NCI-H1694 treated with DMSO at 0.1 percent for 48 hours (cell line): ENCODE data around the gene DHRS11.
A peak's percentile ranks its signal among the peaks of the same experiment; 100 is the strongest.

Experiments used
- DNase-seq: peaks from one replicate; lab custom pipeline; 2025; lab: John Stamatoyannopoulos, UW

The DHRS11 gene

GRCh38 chr17:36614081-36614480 lies 22.4 kb downstream of the DHRS11 start:
- DNase-seq = no peak

DNA sequence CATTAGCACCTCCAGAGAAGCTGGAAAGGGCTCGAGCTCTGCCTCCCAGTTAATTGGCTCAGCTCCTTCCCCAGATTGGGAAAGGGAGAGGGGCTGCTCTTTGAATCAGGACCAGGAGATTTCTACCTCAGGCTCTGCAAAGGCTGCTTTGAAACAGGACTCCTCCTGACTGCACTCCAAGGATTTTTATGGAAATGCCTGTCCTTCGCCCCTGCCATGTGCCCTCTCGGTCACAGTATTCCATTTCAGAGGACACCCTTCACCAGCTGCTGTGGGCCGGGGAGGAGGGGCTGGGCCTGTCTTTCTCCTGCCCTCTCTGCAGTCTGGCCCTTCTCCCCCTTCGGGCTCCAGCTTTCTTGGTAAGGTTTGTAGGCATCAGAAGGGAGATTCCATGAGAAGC lies 23.3 kb downstream of the DHRS11 start:
- no peak for DNase-seq

DNA sequence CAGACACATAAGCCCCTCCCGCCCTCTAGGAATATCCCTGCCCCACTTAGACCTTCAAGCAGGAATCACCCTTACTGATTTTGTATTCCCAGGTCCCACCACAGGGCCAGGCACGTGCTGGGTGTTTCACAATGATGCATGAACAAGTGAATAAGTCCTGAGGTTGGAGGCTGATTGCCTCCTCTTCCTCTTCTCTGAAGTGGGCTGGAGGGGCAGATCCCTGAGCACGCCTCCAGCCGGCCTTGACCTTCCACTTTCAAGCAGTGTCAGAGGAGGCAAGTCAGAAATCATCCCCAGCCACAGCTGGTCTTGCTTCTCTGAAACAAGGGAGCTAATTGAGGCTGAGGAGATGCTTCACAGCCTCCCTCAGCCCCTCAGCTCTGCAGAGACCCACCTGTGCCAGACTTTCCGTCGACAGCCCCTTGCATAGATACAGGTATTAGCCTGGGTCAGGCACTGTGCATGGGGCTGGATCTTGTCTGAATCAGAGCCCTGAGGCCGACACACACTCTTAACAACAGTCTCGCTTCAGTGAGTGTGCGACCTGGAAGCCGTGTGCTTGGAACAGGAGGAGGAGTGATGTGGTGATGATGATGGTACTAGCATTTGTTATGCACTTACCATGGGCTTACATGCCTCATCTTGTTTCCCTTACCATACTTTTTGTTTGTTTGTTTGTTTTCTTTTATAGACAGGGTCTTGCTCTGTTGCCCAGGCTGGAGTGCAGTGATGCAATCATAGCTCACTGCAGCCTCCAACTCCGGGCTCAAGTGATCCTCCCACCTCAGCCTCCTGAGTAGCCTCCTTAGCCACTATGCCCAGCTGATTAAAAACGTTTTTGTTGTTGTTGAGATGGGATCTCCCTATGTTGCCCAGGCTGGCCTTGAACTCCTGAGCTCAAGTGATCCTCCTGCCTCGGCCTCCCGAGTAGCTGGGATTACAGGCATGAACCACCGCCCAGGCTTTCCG lies 24.7 kb downstream of the DHRS11 start:
- no peak for DNase-seq

GRCh38 chr17:36617773-36618172 lies 26.1 kb downstream of the DHRS11 start:
- no peak for DNase-seq

DNA sequence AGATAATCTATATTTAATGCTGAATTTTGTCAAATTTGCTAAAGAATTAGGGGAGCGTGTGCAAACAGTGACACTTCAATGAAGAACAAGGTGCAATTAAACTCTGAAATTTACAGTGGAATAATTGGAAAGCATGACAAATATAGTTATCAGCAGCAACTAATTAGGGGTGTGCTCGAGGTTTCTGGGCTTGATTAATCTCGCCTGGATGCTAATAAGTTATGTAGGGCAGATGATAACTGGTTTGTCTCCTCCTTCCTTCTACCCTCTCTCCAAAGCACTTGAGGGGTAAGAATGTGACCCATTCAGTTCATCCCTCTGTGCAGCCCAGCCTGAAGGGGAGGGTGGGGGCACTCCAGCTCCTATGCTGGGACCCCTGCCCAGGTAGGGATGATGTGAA lies 31.6 kb downstream of the DHRS11 start:
- DNase-seq = no peak

GRCh38 chr17:36625188-36625587 lies 33.5 kb downstream of the DHRS11 start:
- no peak for DNase-seq

- DNase-seq = no peak
Measured at GRCh38 chr17:36627101-36627500, 35.4 kb downstream of the DHRS11 start.

- DNase-seq = no peak
Measured at GRCh38 chr17:36628576-36628975, 36.9 kb downstream of the DHRS11 start.

- peak; percentile 23 for DNase-seq
Measured at GRCh38 chr17:36629252-36629847, 37.7 kb downstream of the DHRS11 start.

DNA sequence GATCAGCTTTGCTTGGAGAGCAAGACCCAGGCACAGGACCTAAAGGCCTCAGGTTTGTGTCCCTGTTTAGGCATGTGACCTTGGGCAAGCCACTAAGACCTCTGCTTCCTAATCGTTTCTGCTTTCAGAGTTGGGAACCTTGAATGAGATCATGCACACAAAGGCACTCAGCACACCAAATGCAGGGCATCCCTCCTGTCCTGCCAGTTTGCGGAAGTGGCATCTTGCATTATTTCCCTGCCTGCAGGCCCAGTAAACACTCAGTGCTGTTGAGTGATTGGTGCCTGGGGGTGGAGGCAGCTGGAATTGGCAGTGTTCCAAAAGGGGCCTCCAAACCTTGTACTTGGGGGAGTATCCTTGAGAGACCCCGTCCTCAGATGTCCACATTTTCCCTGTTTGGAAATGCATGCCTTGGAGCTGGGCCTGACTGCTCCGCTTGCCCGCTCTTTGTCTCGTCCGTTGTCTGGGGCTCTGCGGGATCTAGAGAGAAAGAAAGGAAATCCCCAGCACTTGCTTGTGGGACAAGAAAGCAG lies 38.4 kb downstream of the DHRS11 start:
- no peak for DNase-seq

GRCh38 chr17:36631022-36631421 lies 39.3 kb downstream of the DHRS11 start:
- DNase-seq = no peak

- no peak for DNase-seq
Measured at GRCh38 chr17:36632916-36633771, 41.5 kb downstream of the DHRS11 start.

- no peak for DNase-seq
Measured at GRCh38 chr17:36640346-36640745, 48.7 kb downstream of the DHRS11 start.

DNA sequence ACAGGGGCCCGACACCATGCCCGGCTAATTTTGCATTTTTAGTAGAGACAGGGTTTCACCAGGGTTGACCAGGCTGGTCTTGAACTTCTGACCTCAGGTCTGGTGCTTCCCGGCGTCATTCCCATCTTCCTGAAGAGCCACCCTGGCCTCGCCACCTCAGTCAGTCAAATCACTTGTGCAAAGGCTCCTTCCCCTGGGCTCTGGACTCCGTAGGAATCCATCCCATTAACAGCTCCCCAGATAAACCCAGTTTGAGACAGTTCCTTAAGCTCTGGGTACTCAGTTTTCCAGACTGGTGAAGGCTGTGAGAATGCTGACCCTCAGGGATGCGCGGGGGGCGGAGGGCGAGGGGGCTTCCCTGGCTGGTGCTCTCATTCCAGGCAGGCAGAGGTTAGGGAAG lies 49.2 kb downstream of the DHRS11 start:
- DNase-seq = no peak

GRCh38 chr17:36641331-36641876 lies 49.7 kb downstream of the DHRS11 start:
- no peak for DNase-seq

DNA sequence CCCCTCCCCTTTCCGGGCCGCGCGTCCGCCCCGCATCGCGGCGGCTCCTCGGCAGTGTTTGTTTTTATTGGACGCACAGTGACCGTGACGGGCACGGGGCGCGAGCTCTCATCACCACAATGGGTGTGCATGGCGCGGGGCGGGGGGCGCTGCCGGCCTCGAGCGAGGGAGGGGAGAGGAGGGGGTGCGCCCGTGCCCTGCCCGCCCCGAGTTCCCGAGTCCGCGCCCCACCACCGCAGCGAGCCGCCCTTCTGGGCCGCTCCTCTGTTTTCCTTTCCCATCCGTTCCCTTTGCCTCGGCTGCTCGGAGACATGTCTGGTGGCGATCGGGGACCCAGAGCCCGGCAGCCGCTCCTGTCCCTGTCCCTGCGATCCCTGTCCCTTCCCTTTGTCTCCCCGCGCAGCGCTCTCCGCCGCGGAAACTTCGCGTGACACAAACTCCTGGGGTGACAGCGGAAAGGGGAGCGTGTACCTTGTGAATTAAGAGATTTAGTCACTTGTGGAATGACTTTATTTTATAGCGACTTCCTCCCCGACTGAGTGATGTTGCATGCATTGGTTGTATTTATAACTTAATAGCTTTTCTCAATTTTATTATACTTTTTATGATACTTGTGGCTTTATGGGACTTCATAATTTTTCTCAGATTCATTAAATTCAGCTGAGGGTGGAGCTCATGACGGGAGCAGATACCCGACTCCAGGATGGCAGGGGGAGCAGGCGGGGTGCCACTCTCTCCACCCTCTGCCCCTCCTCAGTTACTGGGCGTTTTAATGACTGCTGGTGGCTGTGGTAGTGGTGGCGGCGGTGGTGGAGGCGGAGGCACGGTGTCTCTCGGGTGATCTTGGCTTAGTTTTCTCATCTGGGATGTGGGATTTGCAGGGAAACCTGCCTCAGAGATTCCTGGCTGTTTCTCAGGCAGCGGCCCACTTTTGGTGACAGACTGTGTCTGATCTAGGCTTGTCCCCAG lies 50.5 kb downstream of the DHRS11 start:
- DNase-seq = no peak

GRCh38 chr17:36643086-36643685 lies 51.5 kb downstream of the DHRS11 start:
- DNase-seq = no peak

- no peak for DNase-seq
Measured at GRCh38 chr17:36645422-36645821, 53.7 kb downstream of the DHRS11 start.

GRCh38 chr17:36647636-36648035 lies 56.0 kb downstream of the DHRS11 start:
- no peak for DNase-seq

DNA sequence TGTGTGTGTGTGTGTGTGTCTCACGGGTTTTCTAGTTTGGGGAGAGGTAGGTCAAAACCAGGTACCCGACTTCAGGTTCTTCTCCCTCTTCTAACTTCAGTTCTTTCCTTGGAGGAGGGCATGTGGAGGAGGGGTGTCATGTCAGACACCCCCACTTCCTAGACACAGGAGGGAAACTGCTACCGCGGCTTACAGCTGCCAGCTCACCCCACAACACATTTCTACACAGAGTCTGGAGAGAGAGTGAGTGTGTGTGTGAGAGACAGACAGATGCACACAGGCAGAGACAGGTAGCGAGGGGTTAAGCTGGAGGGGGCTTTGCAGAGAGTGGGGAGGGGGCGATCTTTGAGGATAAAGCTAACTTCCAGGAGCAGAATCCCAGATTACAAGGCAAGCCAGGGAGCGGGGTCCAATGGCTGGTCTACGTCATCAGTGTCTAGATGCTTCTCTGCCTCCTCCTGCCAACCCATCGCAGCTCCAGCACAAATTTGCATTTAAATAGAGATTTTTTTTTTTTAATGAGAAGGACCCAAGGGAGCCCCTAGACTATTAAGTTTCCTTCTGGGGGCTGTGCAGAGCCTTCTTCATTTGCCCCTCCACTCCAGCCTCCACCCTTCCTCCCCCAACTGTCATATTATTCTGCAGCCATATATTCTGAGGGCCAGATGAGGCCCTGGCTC lies 58.6 kb downstream of the DHRS11 start:
- DNase-seq = no peak
